IPS DF 6.9 (cell line): Measurements from ENCODE around the gene CNNM1.

Experiments
- DNase-seq: peaks from one replicate; pipeline ENCODE4 v3.0.0-alpha.2; 2013; ENCODE audit warnings: low read depth, low spot score
- H3K27ac ChIP-seq: one replicate; pipeline ENCODE4 v1.5.1; 2013; ENCODE audit warnings: low read length, control low read depth
- H3K27me3 ChIP-seq: 2 replicates; pipeline ENCODE4 v1.6.1; 2013; ENCODE audit warnings: mild to moderate bottlenecking, low read length; ENCODE audit not compliant: control insufficient read depth, insufficient read depth
- H3K36me3 ChIP-seq: 2 replicates; pipeline ENCODE4 v1.6.1; 2013; ENCODE audit warnings: low read length; ENCODE audit not compliant: control insufficient read depth, insufficient read depth
- H3K4me1 ChIP-seq: 2 replicates; pipeline ENCODE4 v1.6.1; 2013; ENCODE audit warnings: low read length; ENCODE audit not compliant: control insufficient read depth, insufficient read depth
- H3K4me3 ChIP-seq: 2 replicates; pipeline ENCODE4 v1.5.1; 2013; ENCODE audit warnings: mild to moderate bottlenecking, low read length
- H3K9me3 ChIP-seq: 2 replicates; pipeline ENCODE4 v1.6.1; 2013; ENCODE audit warnings: low read length, inconsistent platforms; ENCODE audit not compliant: control insufficient read depth, insufficient read depth
- WGBS: extraction: QIAGEN DNeasy Blood & Tissue Kit; methylation state at CpG from one replicate; pipeline ENCODE4 v1.1.7; 2013; ENCODE audit warnings: mixed read lengths, missing lambda C conversion rate; ENCODE audit not compliant: insufficient read length, insufficient coverage; 5-methylcytosine and 5-hydroxymethylcytosine counted together

Gene CNNM1

DNA sequence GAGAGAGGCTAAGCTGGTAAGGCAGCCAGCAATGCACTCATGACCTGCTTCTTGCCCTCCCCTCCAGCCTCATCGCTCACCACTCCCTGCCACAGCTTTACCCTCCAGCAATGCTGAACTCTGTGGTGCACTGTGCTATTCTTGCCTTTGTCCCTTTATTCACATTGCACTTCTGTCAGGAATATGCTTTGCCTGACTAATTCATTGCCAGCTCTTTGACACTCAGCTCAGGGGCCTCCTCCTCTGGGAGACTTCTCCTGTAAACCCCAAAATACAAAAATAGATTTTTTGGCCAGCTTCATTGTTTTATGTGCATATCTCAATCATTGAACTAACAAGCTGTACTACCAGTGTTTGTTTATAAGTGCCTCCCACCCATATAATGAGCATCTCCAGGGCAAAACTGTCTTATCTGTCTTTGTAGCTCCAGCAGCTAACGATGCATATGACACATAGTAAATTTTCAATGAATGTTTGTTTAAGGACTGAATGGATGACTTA lies 8.2 kb downstream of the CNNM1 start:
- Histone ChIP-seq H3K27me3 (no peaks in the 10 kb centered on the region), H3K9me3 (no peaks in the 10 kb centered on the region), H3K4me1 (no peaks in the 10 kb centered on the region), H3K27ac (no peak overlapping the region), H3K36me3 (no peaks in the 10 kb centered on the region), H3K4me3 (no peak overlapping the region)
- DNase-seq, result no peak
- WGBS, result no CpG with 5 or more reads among the region's 2 CpGs

DNA sequence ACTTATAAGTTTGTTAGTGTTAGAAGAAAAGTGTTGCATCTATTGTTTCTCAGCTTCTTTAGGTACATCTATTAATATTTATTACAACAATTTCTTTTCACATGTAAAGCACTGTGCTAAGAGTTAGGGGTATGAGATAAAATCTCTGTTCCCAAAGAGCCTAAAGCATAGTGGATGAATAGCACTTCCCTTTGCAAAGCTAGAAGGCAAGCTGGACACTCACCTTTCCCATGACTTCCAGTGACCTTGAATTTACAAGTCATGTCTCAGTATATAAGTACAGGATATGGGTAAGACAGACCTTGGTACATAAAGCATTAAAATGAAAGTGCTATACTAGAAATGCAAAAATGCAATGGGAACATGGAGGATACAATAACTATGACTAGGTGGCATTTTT lies 8.7 kb downstream of the CNNM1 start:
- Histone ChIP-seq H3K36me3 (no peaks in the 10 kb centered on the region), H3K27ac (no peak overlapping the region), H3K4me1 (no peaks in the 10 kb centered on the region), H3K9me3 (no peaks in the 10 kb centered on the region), H3K4me3 (no peak overlapping the region), H3K27me3 (no peaks in the 10 kb centered on the region)
- no peak for DNase-seq

DNA sequence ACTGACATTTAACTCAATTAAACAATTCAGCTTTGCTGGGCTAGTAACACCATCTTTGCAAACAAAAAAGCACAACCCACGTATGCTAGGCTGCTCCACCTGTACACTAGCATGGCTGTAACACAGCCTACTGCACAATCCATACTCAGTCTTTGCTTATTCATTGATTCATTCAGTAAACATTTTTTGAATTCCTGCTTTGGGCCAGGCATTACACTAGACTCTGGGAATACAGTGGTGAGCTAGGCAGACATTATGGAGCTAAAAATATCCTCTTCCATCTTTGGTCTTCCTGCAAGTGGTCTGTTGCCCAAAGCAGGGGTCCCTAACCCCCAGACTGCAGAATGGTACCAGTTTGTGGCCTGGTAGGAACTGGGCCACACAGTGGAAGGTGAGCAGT lies 9.9 kb downstream of the CNNM1 start:
- Histone ChIP-seq H3K4me3 (no peak overlapping the region), H3K9me3 (no peaks in the 10 kb centered on the region), H3K27me3 (no peaks in the 10 kb centered on the region), H3K36me3 (no peaks in the 10 kb centered on the region), H3K27ac (no peak overlapping the region), H3K4me1 (no peaks in the 10 kb centered on the region)
- no peak for DNase-seq
- WGBS, result no CpG with 5 or more reads among the region's 1 CpG

DNA sequence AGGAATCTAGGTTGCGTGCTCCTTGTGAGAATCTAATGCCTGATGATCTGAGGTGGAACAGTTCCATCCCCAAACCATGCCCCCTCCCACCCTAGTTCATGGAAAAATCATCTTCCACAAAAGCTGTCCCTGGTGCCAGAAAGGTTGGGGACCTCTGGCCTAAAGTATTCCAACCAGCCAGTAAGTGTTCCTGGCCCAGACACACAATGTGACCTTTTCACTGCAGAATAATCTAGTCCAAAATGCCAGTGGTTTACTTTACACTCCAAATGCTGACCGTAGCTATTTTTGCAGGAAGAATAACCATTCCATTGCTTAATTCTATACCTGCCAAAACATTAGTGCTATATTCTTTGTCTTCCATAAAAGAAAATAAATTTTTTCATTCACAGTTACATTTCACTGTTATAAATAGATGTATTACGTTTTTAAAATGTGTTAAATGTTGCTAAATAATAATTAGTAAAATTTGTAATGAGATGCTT lies 10.4 kb downstream of the CNNM1 start:
- no peaks in the 10 kb centered on the region for H3K27me3 ChIP-seq
- no peak overlapping the region for H3K4me3 ChIP-seq
- DNase-seq, result no peak
- no peaks in the 10 kb centered on the region for H3K36me3 ChIP-seq
- H3K9me3 ChIP-seq, result no peaks in the 10 kb centered on the region
- no peaks in the 10 kb centered on the region for H3K4me1 ChIP-seq
- no peak overlapping the region for H3K27ac ChIP-seq
- WGBS, result no CpG with 5 or more reads among the region's 3 CpGs

DNA sequence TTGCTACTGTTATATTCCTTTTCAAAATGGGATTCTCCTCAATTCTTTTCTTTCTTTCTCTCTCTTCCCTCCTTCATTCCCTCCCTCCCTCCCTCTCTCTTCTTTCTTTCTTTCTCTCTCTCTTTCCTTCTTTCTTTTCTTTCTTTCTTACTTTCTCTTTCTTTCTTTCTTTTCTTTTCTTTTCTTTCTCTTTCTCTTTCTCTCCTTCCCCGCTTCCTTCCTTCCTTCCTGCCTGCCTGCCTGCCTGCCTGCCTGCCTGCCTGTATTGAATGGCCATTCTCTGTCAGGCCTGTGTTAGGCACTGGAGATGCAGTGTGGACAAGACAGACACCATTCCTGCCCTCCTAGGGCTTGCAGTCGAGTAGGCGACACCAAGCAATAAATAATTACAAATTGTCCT lies 11.5 kb downstream of the CNNM1 start:
- no peak overlapping the region for H3K4me3 ChIP-seq
- no peak overlapping the region for H3K27ac ChIP-seq
- DNase-seq, result no peak
- WGBS, result no CpG with 5 or more reads among the region's 3 CpGs
- no peaks in the 10 kb centered on the region for H3K9me3 ChIP-seq
- H3K4me1 ChIP-seq, result no peaks in the 10 kb centered on the region
- no peaks in the 10 kb centered on the region for H3K36me3 ChIP-seq
- no peaks in the 10 kb centered on the region for H3K27me3 ChIP-seq

DNA sequence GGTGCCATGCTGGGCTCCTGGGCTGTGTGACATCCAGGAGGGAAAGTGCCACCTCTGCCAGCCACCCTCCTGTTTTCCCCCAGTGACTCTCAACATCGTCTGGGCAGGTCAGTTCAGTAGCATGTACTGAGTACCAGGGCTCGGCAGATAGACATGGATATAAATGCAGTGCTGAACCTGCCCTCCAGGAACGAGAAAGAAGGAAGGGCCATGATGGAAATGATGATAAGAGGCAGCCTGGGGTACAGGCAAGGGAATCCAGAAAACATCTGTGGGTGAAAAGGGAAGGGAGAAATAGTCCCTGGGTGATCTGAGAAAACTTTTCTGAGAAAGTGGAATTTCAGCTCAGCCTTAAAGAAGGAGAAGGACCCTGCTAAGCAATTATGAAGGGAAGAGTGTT lies 12.1 kb downstream of the CNNM1 start:
- H3K27ac ChIP-seq, result no peak overlapping the region
- WGBS, result no CpG with 5 or more reads among the region's 3 CpGs
- no peak for DNase-seq
- H3K36me3 ChIP-seq, result no peaks in the 10 kb centered on the region
- no peak overlapping the region for H3K4me3 ChIP-seq
- H3K27me3 ChIP-seq, result no peaks in the 10 kb centered on the region
- no peaks in the 10 kb centered on the region for H3K9me3 ChIP-seq
- no peaks in the 10 kb centered on the region for H3K4me1 ChIP-seq

DNA sequence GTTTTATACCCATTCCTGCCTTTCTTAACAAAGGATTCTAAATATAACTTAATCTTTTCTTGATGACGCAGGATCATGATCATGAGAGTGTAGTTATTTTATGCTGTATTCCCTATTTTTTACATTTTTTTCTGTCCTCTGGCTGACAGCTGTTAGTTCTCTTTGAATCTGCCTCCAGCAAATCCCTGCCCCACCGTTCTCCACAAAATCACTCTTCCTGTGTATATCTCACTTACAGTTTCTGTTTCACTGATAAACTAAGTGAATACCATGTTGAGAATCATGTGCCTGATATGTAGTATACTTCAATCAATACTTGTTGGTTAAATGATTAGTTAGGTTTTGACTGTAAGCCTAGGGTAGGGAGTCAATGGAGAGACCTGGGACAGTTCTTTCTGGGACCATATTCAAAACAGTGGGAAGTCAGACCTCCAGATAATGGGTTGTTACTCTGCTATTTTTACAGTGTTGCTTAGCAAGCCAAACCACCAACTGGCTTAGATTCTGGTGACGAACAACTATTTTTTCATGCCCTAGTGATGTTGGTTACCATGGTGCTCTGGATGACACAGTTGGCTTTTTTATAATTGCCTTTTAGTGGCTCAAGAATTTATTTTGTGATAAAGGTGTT lies 12.8 kb downstream of the CNNM1 start:
- no CpG with 5 or more reads among the region's 3 CpGs for WGBS
- H3K36me3 ChIP-seq, result no peaks in the 10 kb centered on the region
- H3K9me3 ChIP-seq, result no peaks in the 10 kb centered on the region
- no peak overlapping the region for H3K27ac ChIP-seq
- H3K4me3 ChIP-seq, result no peak overlapping the region
- no peaks in the 10 kb centered on the region for H3K4me1 ChIP-seq
- H3K27me3 ChIP-seq, result no peaks in the 10 kb centered on the region
- DNase-seq, result no peak

DNA sequence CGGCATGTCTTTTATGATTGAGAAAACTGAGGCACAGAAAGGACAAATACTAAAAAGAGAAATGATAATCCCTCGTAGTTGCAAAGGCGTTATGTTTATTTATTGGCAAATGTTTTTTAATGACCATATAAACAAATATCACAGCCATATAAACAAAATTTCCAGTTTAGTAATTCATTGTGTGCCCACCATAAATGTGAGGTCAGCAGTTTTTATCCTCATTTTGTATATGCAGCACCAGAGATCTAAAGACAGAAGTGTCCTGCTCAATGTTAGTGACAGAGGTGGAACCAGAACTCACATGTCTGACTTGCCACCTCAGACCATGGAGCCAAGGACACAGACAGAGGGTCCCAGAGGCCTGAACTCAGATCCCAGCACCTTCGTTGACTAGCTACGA lies 14.1 kb downstream of the CNNM1 start:
- no peaks in the 10 kb centered on the region for H3K9me3 ChIP-seq
- H3K4me1 ChIP-seq, result no peaks in the 10 kb centered on the region
- DNase-seq, result no peak
- no CpG with 5 or more reads among the region's 5 CpGs for WGBS
- no peak overlapping the region for H3K27ac ChIP-seq
- H3K36me3 ChIP-seq, result no peaks in the 10 kb centered on the region
- H3K27me3 ChIP-seq, result no peaks in the 10 kb centered on the region
- H3K4me3 ChIP-seq, result no peak overlapping the region

DNA sequence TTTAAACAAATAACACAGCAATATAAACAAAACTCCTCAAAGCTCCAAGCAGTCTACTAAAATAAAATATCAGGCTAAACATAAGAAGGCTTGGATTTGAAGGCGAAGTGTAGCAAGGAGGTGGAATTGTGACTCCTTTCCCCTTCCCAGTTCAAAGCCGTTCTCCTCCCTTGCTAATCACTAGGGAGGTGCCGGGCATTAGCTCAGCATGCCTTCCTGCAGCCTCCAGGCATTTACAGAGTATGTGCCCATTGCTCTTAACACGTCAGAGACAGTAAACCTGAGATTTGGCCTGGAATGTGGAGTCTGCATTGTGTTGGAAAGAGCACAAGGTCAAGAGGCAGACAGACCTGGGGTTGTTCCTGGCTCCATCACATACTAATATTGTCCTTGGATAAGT lies 15.6 kb downstream of the CNNM1 start:
- H3K27ac ChIP-seq, result no peak overlapping the region

DNA sequence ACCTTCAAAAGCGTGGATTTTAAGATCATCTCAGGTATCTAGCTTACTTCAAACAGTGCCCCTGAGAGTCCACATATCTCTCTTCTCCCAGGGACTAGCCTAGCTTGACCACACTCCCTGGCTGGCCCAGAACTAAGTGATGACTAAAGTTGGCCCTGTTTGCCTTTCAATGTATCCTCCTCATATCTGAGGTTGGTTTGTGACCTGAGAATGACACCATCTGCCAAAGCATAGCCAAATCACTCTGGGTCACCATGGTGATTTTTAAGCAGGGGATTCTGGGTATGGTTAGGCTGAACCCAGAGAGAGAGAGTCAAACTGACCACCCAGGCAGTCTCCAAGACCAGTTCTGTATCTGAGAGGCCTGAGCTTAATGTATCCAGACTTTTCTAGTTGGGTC lies 16.2 kb downstream of the CNNM1 start:
- WGBS, result no CpG with 5 or more reads among the region's 1 CpG
- Histone ChIP-seq H3K27me3 (no peaks in the 10 kb centered on the region), H3K4me3 (no peak overlapping the region), H3K9me3 (no peaks in the 10 kb centered on the region), H3K4me1 (no peaks in the 10 kb centered on the region), H3K27ac (no peak overlapping the region), H3K36me3 (no peaks in the 10 kb centered on the region)
- no peak for DNase-seq

More for the DNA sequence above, 15.6 kb downstream of the CNNM1 start:
- H3K36me3 ChIP-seq, result no peaks in the 10 kb centered on the region
- no peak for DNase-seq
- no CpG with 5 or more reads among the region's 4 CpGs for WGBS
- H3K9me3 ChIP-seq, result no peaks in the 10 kb centered on the region
- H3K4me3 ChIP-seq, result no peak overlapping the region
- no peaks in the 10 kb centered on the region for H3K27me3 ChIP-seq
- H3K4me1 ChIP-seq, result no peaks in the 10 kb centered on the region

DNA sequence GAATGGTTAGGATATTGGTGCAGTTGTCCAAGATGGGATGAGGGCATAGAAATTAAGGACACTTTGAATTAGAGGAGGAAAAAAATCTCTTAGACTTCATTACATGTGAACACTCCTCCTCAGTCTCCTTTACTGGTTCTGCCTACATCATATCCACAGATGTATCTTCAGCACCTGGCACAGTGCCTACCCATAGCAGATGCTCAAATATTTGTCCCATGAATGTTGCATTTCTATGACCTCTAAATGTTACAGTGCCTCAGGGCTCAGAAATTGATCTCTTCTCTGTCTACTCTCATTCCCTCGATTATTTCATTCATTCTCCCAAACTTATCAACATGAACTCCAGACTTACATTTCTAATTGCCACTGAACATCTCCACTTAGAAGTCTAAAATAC lies 17.1 kb downstream of the CNNM1 start:
- no peak for DNase-seq
- Histone ChIP-seq H3K27ac (no peak overlapping the region), H3K27me3 (no peaks in the 10 kb centered on the region), H3K36me3 (no peaks in the 10 kb centered on the region), H3K4me1 (no peaks in the 10 kb centered on the region), H3K9me3 (no peaks in the 10 kb centered on the region), H3K4me3 (no peak overlapping the region)
- 100% methylated on average over 1 of the region's 1 CpG for WGBS
